CD8-positive, alpha-beta memory T cell (primary cell): Measurements from ENCODE around the gene MICU2. TPM values are rescaled to one million over a fixed set of nuclear protein-coding genes. Genes with fewer than 3 reads are reported as not detected.
"Not testable (repeated sequence)": the region's sequence is repeated elsewhere in the genome, so short reads cannot be mapped to it uniquely, and the experiment has no call there.

Experiments used
- CTCF ChIA-PET: fragments of 350-600 bp; sonication (Branson Sonifier 250); formaldehyde crosslinking; loops from one replicate; lab custom pipeline; 2021; ENCODE audit warnings: antibody characterized with exemption; lab: Charles Lee
- POLR2A ChIA-PET: fragments of 350-600 bp; sonication (Branson Sonifier 250); formaldehyde crosslinking; loops from one replicate; lab custom pipeline; 2021; ENCODE audit warnings: antibody characterized with exemption; lab: Charles Lee
- DNase-seq, 5 donors: peaks; one replicate each; pipeline versions ENCODE4 v3.0.0 to v3.0.0-alpha.2; 2020 to 2022; ENCODE audit warnings: mixed read lengths in 1 of 5
- H3K27ac ChIP-seq: one replicate; pipeline ENCODE4 v1.7.0; 2013; ENCODE audit warnings: low read depth, mild to moderate bottlenecking, low read length, moderate library complexity
- H3K27me3 ChIP-seq: 2 replicates; pipeline ENCODE4 v1.7.0; 2013; ENCODE audit warnings: low read length, mild to moderate bottlenecking; ENCODE audit not compliant: insufficient read depth, poor library complexity, severe bottlenecking
- H3K36me3 ChIP-seq: 2 replicates; pipeline ENCODE4 v1.7.0; 2013; ENCODE audit warnings: mild to moderate bottlenecking, low read length, moderate library complexity; ENCODE audit not compliant: insufficient read depth
- H3K4me1 ChIP-seq: 2 replicates; pipeline ENCODE4 v1.7.0; 2013; ENCODE audit warnings: mild to moderate bottlenecking, low read length, moderate library complexity; ENCODE audit not compliant: insufficient read depth
- H3K4me3 ChIP-seq: 2 replicates; pipeline ENCODE4 v1.7.0; 2013; ENCODE audit warnings: mild to moderate bottlenecking, low read length
- H3K9me3 ChIP-seq: 2 replicates; pipeline ENCODE4 v1.7.0; 2013; ENCODE audit warnings: mild to moderate bottlenecking, low read length
- H3K27ac Mint-ChIP-seq, 8 donors: one replicate each; pipeline ENCODE4 v1.8.0; 2020 to 2021; ENCODE audit warnings: mixed read lengths in 8 of 8, mild to moderate bottlenecking in 6 of 8, inconsistent platforms in 3 of 8, moderate library complexity in 3 of 8
- H3K27me3 Mint-ChIP-seq, 2 donors: one replicate each; pipeline ENCODE4 v1.8.0; 2020 to 2021; ENCODE audit warnings: mixed read lengths in 2 of 2, mild to moderate bottlenecking in 1 of 2, moderate library complexity in 1 of 2
- H3K36me3 Mint-ChIP-seq, 3 donors: one replicate each; pipeline ENCODE4 v1.8.0; 2020 to 2021; ENCODE audit warnings: mixed read lengths in 3 of 3, inconsistent platforms in 1 of 3, mild to moderate bottlenecking in 1 of 3
- H3K4me1 Mint-ChIP-seq, 3 donors: one replicate each; pipeline ENCODE4 v1.8.0; 2020 to 2021; ENCODE audit warnings: mixed read lengths in 3 of 3, inconsistent platforms in 1 of 3, mild to moderate bottlenecking in 1 of 3
- H3K4me3 Mint-ChIP-seq, 7 donors: one replicate each; pipeline ENCODE4 v1.8.0; 2020 to 2021; ENCODE audit warnings: mixed read lengths in 7 of 7, mild to moderate bottlenecking in 6 of 7, moderate library complexity in 4 of 7, inconsistent platforms in 2 of 7
- H3K9me3 Mint-ChIP-seq, 5 donors: one replicate each; pipeline ENCODE4 v1.8.0; 2020 to 2022; ENCODE audit warnings: mixed read lengths in 5 of 5, mild to moderate bottlenecking in 3 of 5, moderate library complexity in 2 of 5, inconsistent platforms in 1 of 5
- polyA plus RNA-seq: library from polyadenylated mRNA; unstranded; fragments of 300-500 nt; fragmentation: Illumina TruSeq; gene quantifications from one replicate; pipeline ENCODE4 v1.2.3, GENCODE V29; 2021
- total RNA-seq, 2 experiments: library from RNA; stranded (reverse); gene quantifications; one replicate each; pipeline ENCODE4 v1.2.3, GENCODE V29; 2021

MICU2 gene
- total and polyA plus RNA-seq, 3 experiments from 2014 or later: 36.0 to 47.6 (median 38.5) TPM

- H3K27ac Mint-ChIP-seq: peak overlapping the region in 1 of 8 donors; percentile 53
- H3K36me3 Mint-ChIP-seq: peaks cover 5 to 20% (median 5%) of the 10 kb centered on the region in 3 donors
- H3K4me3 ChIP-seq, H3K27me3 Mint-ChIP-seq, POLR2A ChIA-PET, H3K36me3 ChIP-seq, H3K9me3 ChIP-seq, DNase-seq, H3K9me3 Mint-ChIP-seq, H3K27ac ChIP-seq, CTCF ChIA-PET, H3K27me3 ChIP-seq: not testable (repeated sequence)
- peaks cover 89 to 100% (median 98%) of the 10 kb centered on the region in 3 donors for H3K4me1 Mint-ChIP-seq
- peaks cover 11% of the 10 kb centered on the region for H3K4me1 ChIP-seq
- H3K4me3 Mint-ChIP-seq: peak overlapping the region in 2 of 7 donors; percentile 11 to 35
Measured at GRCh38 chr13:21590665-21591456, 13.1 kb downstream of the MICU2 start.

GRCh38 chr13:21590231-21590630 lies 13.7 kb downstream of the MICU2 start:
- Mint-ChIP-seq H3K4me1 (peaks cover 84 to 97% (median 96%) of the 10 kb centered on the region in 3 donors), H3K9me3 (no peaks in the 10 kb centered on the region), H3K4me3 (peak overlapping the region in 3 of 7 donors; percentile 2 to 34 (median 2)), H3K27ac (peak overlapping the region in 1 of 8 donors; percentile 0), H3K36me3 (peaks cover 5 to 17% (median 5%) of the 10 kb centered on the region in 3 donors), H3K27me3 (no peaks in the 10 kb centered on the region)
- no peak for DNase-seq
- H3K27ac ChIP-seq: no peak overlapping the region
- no peaks in the 10 kb centered on the region for H3K36me3 ChIP-seq
- CTCF ChIA-PET: no interaction called here
- POLR2A ChIA-PET: no interaction called here
- H3K9me3 ChIP-seq: no peaks in the 10 kb centered on the region
- no peak overlapping the region for H3K4me3 ChIP-seq
- peaks cover 4% of the 10 kb centered on the region for H3K4me1 ChIP-seq
- H3K27me3 ChIP-seq: no peaks in the 10 kb centered on the region

GRCh38 chr13:21589510-21589909 lies 14.5 kb downstream of the MICU2 start:
- H3K36me3 Mint-ChIP-seq: peaks cover 5 to 14% (median 5%) of the 10 kb centered on the region in 3 donors
- H3K4me1 Mint-ChIP-seq: peaks cover 84 to 95% (median 94%) of the 10 kb centered on the region in 3 donors
- H3K36me3 ChIP-seq, DNase-seq, H3K4me1 ChIP-seq, H3K27ac Mint-ChIP-seq, POLR2A ChIA-PET, CTCF ChIA-PET, H3K9me3 Mint-ChIP-seq, H3K27me3 ChIP-seq, H3K27ac ChIP-seq, H3K27me3 Mint-ChIP-seq, H3K9me3 ChIP-seq, H3K4me3 ChIP-seq: not testable (repeated sequence)
- H3K4me3 Mint-ChIP-seq: peak overlapping the region in 1 of 7 donors; percentile 49

- DNase-seq, H3K9me3 Mint-ChIP-seq, H3K27me3 ChIP-seq, H3K36me3 ChIP-seq, H3K27me3 Mint-ChIP-seq, H3K4me3 Mint-ChIP-seq, POLR2A ChIA-PET, H3K9me3 ChIP-seq, CTCF ChIA-PET, H3K27ac Mint-ChIP-seq, H3K27ac ChIP-seq, H3K4me1 ChIP-seq, H3K4me3 ChIP-seq: not testable (repeated sequence)
- H3K36me3 Mint-ChIP-seq: peaks cover 5 to 16% (median 7%) of the 10 kb centered on the region in 3 donors
- H3K4me1 Mint-ChIP-seq: peaks cover 75 to 84% (median 84%) of the 10 kb centered on the region in 3 donors
Measured at GRCh38 chr13:21588411-21588810, 15.6 kb downstream of the MICU2 start.

GRCh38 chr13:21584973-21585592 lies 18.9 kb downstream of the MICU2 start:
- no peak for DNase-seq
- Histone ChIP-seq H3K4me3 (no peak overlapping the region), H3K36me3 (no peaks in the 10 kb centered on the region), H3K27me3 (no peaks in the 10 kb centered on the region), H3K4me1 (peaks cover 20% of the 10 kb centered on the region), H3K27ac (no peak overlapping the region), H3K9me3 (no peaks in the 10 kb centered on the region)
- H3K27me3 Mint-ChIP-seq: no peaks in the 10 kb centered on the region
- peaks cover 0 to 13% (median 9%) of the 10 kb centered on the region in 5 donors for H3K9me3 Mint-ChIP-seq
- no peak overlapping the region for H3K4me3 Mint-ChIP-seq
- peaks cover 68 to 82% (median 78%) of the 10 kb centered on the region in 3 donors for H3K4me1 Mint-ChIP-seq
- ChIA-PET CTCF (no interaction called here), POLR2A (interaction anchor here (2.1 kb wide), 1 partner anchor 19 kb away, joined by 6 read pairs; the partner anchor contains the start of gene MICU2)
- no peak overlapping the region for H3K27ac Mint-ChIP-seq
- peaks cover 9 to 21% (median 16%) of the 10 kb centered on the region in 3 donors for H3K36me3 Mint-ChIP-seq

DNA sequence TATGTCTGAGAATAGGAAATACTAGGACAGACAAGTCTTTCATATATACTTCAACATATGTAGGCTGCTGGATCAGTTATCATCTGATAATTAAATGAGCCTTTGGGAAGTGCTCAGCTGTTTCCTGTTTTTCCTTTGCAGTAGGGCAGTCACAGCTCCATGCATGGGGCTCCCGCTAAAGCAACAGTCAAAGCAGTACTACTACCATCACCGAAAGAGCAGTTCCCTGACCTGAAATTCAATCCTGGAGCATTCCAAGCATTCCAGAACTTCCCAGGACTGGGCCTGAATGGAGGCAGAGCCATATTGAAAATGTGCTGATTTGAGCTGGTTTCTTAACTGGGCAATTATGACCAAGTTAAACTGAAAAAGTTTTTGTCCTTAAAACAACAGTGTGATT lies 20.5 kb downstream of the MICU2 start:
- no peaks in the 10 kb centered on the region for H3K9me3 ChIP-seq
- H3K36me3 Mint-ChIP-seq: peaks cover 6 to 13% (median 11%) of the 10 kb centered on the region in 3 donors
- no peaks in the 10 kb centered on the region for H3K36me3 ChIP-seq
- H3K4me3 Mint-ChIP-seq: no peak overlapping the region
- CTCF ChIA-PET: no interaction called here
- no peak overlapping the region for H3K27ac ChIP-seq
- POLR2A ChIA-PET: interaction anchor here (1.7 kb wide), 1 partner anchor 21 kb away, joined by 8 read pairs; the partner anchor contains the start of gene MICU2
- no peaks in the 10 kb centered on the region for H3K27me3 ChIP-seq
- peak overlapping the region in 1 of 8 donors; percentile 36 for H3K27ac Mint-ChIP-seq
- peaks cover 0 to 13% (median 9%) of the 10 kb centered on the region in 5 donors for H3K9me3 Mint-ChIP-seq
- DNase-seq: no peak
- H3K4me1 ChIP-seq: peaks cover 24% of the 10 kb centered on the region
- no peak overlapping the region for H3K4me3 ChIP-seq
- peaks cover 66 to 81% (median 72%) of the 10 kb centered on the region in 3 donors for H3K4me1 Mint-ChIP-seq
- H3K27me3 Mint-ChIP-seq: no peaks in the 10 kb centered on the region

- H3K4me3 ChIP-seq: no peak overlapping the region
- peaks cover 24% of the 10 kb centered on the region for H3K4me1 ChIP-seq
- ChIA-PET CTCF (no interaction called here), POLR2A (interaction anchor here (0.6 kb wide), 1 partner anchor 23 kb away, joined by 3 read pairs; the partner anchor contains the start of gene MICU2)
- peaks cover 0 to 13% (median 9%) of the 10 kb centered on the region in 5 donors for H3K9me3 Mint-ChIP-seq
- peak overlapping the region; percentile 15 to 97 (median 72) for H3K27ac Mint-ChIP-seq
- no peak overlapping the region for H3K27ac ChIP-seq
- H3K27me3 ChIP-seq: no peaks in the 10 kb centered on the region
- DNase-seq: no peak
- H3K4me1 Mint-ChIP-seq: peaks cover 56 to 71% (median 58%) of the 10 kb centered on the region in 3 donors
- H3K36me3 ChIP-seq: no peaks in the 10 kb centered on the region
- H3K9me3 ChIP-seq: no peaks in the 10 kb centered on the region
- peaks cover 6 to 13% (median 11%) of the 10 kb centered on the region in 3 donors for H3K36me3 Mint-ChIP-seq
- peak overlapping the region in 6 of 7 donors; percentile 46 to 76 (median 60) for H3K4me3 Mint-ChIP-seq
- no peaks in the 10 kb centered on the region for H3K27me3 Mint-ChIP-seq
Measured at GRCh38 chr13:21580736-21581135, 23.2 kb downstream of the MICU2 start.
